T-helper 22 cell (primary cell): Measurements from ENCODE around the gene DGCR8.

Experiments used
- DNase-seq: peaks from one replicate; pipeline ENCODE4 v3.0.0-alpha.2; 2020; ENCODE audit warnings: low read depth

DGCR8 gene

GRCh38 chr22:20052309-20053259, 27.5 kb upstream of the DGCR8 start:
- no peak for DNase-seq

- DNase-seq, result no peak
Observed at GRCh38 chr22:20053407-20054033, 26.5 kb upstream of the DGCR8 start.

GRCh38 chr22:20054034-20054427, 26.0 kb upstream of the DGCR8 start:
- DNase-seq, result no peak

- DNase-seq, result no peak
Observed at GRCh38 chr22:20054485-20054884, 25.6 kb upstream of the DGCR8 start.

- DNase-seq, result no peak
Observed at GRCh38 chr22:20055144-20055543, 24.9 kb upstream of the DGCR8 start.

GRCh38 chr22:20055654-20056053, 24.4 kb upstream of the DGCR8 start:
- DNase-seq, result no peak

GRCh38 chr22:20056161-20056560, 23.9 kb upstream of the DGCR8 start:
- no peak for DNase-seq

- no peak for DNase-seq
Observed at GRCh38 chr22:20056696-20057386, 23.2 kb upstream of the DGCR8 start.

GRCh38 chr22:20057596-20058268, 22.3 kb upstream of the DGCR8 start:
- DNase-seq, result no peak

GRCh38 chr22:20058989-20059770, 20.9 kb upstream of the DGCR8 start:
- no peak for DNase-seq

GRCh38 chr22:20060700-20061480, 19.2 kb upstream of the DGCR8 start:
- no peak for DNase-seq

GRCh38 chr22:20061481-20061861, 18.6 kb upstream of the DGCR8 start:
- no peak for DNase-seq

- DNase-seq, result no peak
Observed at GRCh38 chr22:20062043-20062765, 17.8 kb upstream of the DGCR8 start.

- no peak for DNase-seq
Observed at GRCh38 chr22:20062766-20063083, 17.3 kb upstream of the DGCR8 start.

GRCh38 chr22:20063271-20064139, 16.5 kb upstream of the DGCR8 start:
- no peak for DNase-seq

- DNase-seq, result no peak
Observed at GRCh38 chr22:20064140-20064480, 15.9 kb upstream of the DGCR8 start.

GRCh38 chr22:20064545-20065262, 15.3 kb upstream of the DGCR8 start:
- DNase-seq, result no peak

- DNase-seq, result no peak
Observed at GRCh38 chr22:20065896-20066616, 14.0 kb upstream of the DGCR8 start.
